Calu3 (cell line): ENCODE results near the gene SNX32. TPM values are rescaled to one million over a fixed set of nuclear protein-coding genes. Genes with fewer than 3 reads are reported as not detected.

ENCODE experiments used
- BruUV-seq: library from RNA; stranded (reverse); fragments of 400-500 nt; replicated peaks from 2 replicates; lab custom pipeline; 2021; lab: Mats Ljungman, UMichigan
- CTCF ChIA-PET: fragments of 300-600 bp; sonication (Branson Sonifier 250); formaldehyde crosslinking; loops from one replicate; lab custom pipeline; 2022; ENCODE audit warnings: antibody characterized with exemption; lab: Charles Lee
- DNase-seq: peaks from one replicate; pipeline ENCODE4 v3.0.0; 2022
- H3K27ac Mint-ChIP-seq: one replicate; pipeline ENCODE4 v1.8.0; 2022; ENCODE audit warnings: mixed read lengths; ENCODE audit not compliant: unreplicated experiment
- H3K27me3 Mint-ChIP-seq: one replicate; pipeline ENCODE4 v1.8.0; 2022; ENCODE audit warnings: mixed read lengths; ENCODE audit not compliant: unreplicated experiment
- H3K36me3 Mint-ChIP-seq: one replicate; pipeline ENCODE4 v1.8.0; 2022; ENCODE audit warnings: mild to moderate bottlenecking, moderate library complexity, mixed read lengths; ENCODE audit not compliant: insufficient read depth, unreplicated experiment
- H3K4me1 Mint-ChIP-seq: one replicate; pipeline ENCODE4 v1.8.0; 2022; ENCODE audit warnings: mild to moderate bottlenecking, low read depth, mixed read lengths; ENCODE audit not compliant: unreplicated experiment
- H3K4me3 Mint-ChIP-seq: one replicate; pipeline ENCODE4 v1.8.0; 2022; ENCODE audit warnings: mild to moderate bottlenecking, low read depth, moderate library complexity, mixed read lengths; ENCODE audit not compliant: unreplicated experiment
- H3K9me3 Mint-ChIP-seq: one replicate; pipeline ENCODE4 v1.8.0; 2022; ENCODE audit warnings: low read depth, mixed read lengths; ENCODE audit not compliant: unreplicated experiment
- CTCF ChIP-seq: fragments of 200-600 bp; IDR thresholded peaks from one replicate; pipeline ENCODE4 v1.8.0; 2022; ENCODE audit warnings: antibody characterized with exemption; ENCODE audit not compliant: unreplicated experiment
- intact Hi-C: fragments of 100-400 bp; cut with micrococcal nuclease; formaldehyde crosslinking; loops from one replicate; pipeline ENCODE4 v1.10.0; 2022; ENCODE audit not compliant: unreplicated experiment
- total RNA-seq: library from RNA; stranded (reverse); gene quantifications from 2 replicates; pipeline ENCODE4 v1.2.3, GENCODE V29; 2022

Gene SNX32
- total RNA-seq, 1 experiment from 2014 or later: not detected

DNA sequence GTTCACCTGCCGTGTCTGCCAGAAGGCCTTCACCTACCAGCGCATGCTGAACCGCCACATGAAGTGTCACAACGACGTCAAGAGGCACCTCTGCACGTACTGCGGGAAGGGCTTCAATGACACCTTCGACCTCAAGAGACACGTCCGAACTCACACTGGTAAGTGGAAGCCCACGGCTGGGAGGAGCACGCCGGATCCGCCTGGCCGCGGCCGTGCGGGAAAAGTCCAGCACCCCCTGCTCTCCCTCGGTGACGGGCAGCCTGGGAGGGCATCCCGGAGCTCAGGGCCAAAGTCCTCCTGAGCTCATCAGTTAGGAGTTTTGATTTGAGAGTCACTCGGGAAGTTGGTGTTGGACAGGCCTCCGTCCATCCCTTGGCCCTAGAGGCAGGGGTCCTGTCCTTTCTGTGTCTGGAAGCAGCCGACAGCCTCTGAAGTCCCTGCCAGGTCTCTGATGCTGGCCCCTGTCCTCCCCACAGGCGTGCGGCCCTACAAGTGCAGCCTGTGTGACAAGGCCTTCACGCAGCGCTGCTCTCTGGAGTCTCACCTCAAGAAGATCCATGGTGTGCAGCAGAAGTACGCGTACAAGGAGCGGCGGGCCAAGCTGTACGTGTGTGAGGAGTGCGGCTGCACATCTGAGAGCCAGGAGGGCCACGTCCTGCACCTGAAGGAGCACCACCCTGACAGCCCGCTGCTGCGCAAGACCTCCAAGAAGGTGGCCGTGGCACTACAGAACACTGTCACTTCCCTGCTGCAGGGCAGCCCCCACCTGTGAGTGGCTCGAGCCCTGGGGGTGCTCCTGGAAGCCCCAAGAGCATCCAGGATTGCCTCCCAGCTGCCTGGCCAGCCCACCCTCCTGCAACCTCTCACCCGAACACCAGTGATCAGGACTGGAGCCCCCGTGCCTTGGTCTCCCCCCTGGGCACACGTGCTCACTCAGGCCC is 38.9 kb upstream of the SNX32 start:
- Mint-ChIP-seq H3K4me1 (peaks cover 37% of the 10 kb centered on the region), H3K9me3 (no peaks in the 10 kb centered on the region), H3K4me3 (no peak overlapping the region), H3K36me3 (peaks cover 44% of the 10 kb centered on the region), H3K27me3 (no peaks in the 10 kb centered on the region), H3K27ac (no peak overlapping the region)
- no TSS peak for BruUV-seq
- DNase-seq: no peak
- intact Hi-C loops: no loop called here
- CTCF ChIA-PET: no interaction called here
- TF ChIP-seq CTCF: no peak

- no TSS peak for BruUV-seq
- peaks cover 17% of the 10 kb centered on the region for H3K4me1 Mint-ChIP-seq
- CTCF ChIA-PET: interaction anchor here (0.6 kb wide), 1 partner anchor 797 kb away, joined by 4 read pairs; no protein-coding TSS in a partner anchor
- no peak for DNase-seq
- no peak overlapping the region for H3K27ac Mint-ChIP-seq
- TF ChIP-seq CTCF: no peak
- peaks cover 36% of the 10 kb centered on the region for H3K36me3 Mint-ChIP-seq
- no peaks in the 10 kb centered on the region for H3K27me3 Mint-ChIP-seq
- intact Hi-C loops: no loop called here
- no peaks in the 10 kb centered on the region for H3K9me3 Mint-ChIP-seq
- no peak overlapping the region for H3K4me3 Mint-ChIP-seq
These were observed 36.8 kb upstream of the SNX32 start for GRCh38 chr11:65796726-65797601.

GRCh38 chr11:65797711-65798110 is 36.1 kb upstream of the SNX32 start:
- no TSS peak for BruUV-seq
- H3K4me1 Mint-ChIP-seq: peaks cover 10% of the 10 kb centered on the region
- H3K9me3 Mint-ChIP-seq: no peaks in the 10 kb centered on the region
- no peak overlapping the region for H3K4me3 Mint-ChIP-seq
- DNase-seq: no peak
- intact Hi-C loops: no loop called here
- H3K27ac Mint-ChIP-seq: no peak overlapping the region
- CTCF ChIA-PET: no interaction called here
- peaks cover 28% of the 10 kb centered on the region for H3K36me3 Mint-ChIP-seq
- peaks cover under 1% of the 10 kb centered on the region for H3K27me3 Mint-ChIP-seq
- no peak for TF ChIP-seq CTCF

DNA sequence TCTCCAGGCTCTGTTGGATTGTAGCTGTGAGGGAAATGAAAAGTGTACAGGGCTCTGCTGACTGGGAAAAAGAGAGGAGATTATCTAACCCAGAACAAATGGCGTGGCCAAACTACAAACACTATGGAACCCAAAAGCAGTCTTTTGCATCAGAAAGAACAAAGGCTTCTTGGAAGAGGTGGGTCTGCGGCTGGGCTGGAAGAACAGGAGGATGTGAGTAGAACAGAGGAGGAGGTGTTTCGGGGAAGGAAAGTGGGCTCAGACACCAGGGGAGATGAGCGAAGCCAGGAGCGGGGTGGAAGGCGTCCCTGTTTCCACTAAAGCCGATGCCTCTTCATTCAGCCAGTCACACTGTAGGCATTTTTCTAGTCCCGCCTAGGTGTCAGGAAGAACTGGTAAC is 34.9 kb upstream of the SNX32 start:
- intact Hi-C loops: no loop called here
- no TSS peak for BruUV-seq
- no peak for DNase-seq
- TF ChIP-seq CTCF: no peak
- Mint-ChIP-seq H3K27me3 (peaks cover 12% of the 10 kb centered on the region), H3K27ac (no peak overlapping the region), H3K4me3 (no peak overlapping the region), H3K9me3 (no peaks in the 10 kb centered on the region), H3K36me3 (peaks cover 22% of the 10 kb centered on the region), H3K4me1 (no peaks in the 10 kb centered on the region)
- CTCF ChIA-PET: interaction anchor here (0.7 kb wide), 1 partner anchor 29 kb away, joined by 3 read pairs; no protein-coding TSS in a partner anchor
